GM23248 (cell line): ENCODE measurements around the gene THSD4.

Experiments used
- EZH2 ChIP-seq: fragments of 200-600 bp; sonication (generic); IDR thresholded peaks from 2 replicates; pipeline ENCODE4 v1.6.1; 2018; ENCODE audit warnings: antibody characterized with exemption, mild to moderate bottlenecking; ENCODE audit not compliant: insufficient read depth, poor library complexity, severe bottlenecking
- EZH2phosphoT487 ChIP-seq: fragments of 200-600 bp; sonication (generic); IDR thresholded peaks from 2 replicates; pipeline ENCODE4 v1.6.1; 2018; ENCODE audit warnings: antibody characterized with exemption, moderate library complexity, mild to moderate bottlenecking, low read depth; ENCODE audit not compliant: insufficient read depth

DNA sequence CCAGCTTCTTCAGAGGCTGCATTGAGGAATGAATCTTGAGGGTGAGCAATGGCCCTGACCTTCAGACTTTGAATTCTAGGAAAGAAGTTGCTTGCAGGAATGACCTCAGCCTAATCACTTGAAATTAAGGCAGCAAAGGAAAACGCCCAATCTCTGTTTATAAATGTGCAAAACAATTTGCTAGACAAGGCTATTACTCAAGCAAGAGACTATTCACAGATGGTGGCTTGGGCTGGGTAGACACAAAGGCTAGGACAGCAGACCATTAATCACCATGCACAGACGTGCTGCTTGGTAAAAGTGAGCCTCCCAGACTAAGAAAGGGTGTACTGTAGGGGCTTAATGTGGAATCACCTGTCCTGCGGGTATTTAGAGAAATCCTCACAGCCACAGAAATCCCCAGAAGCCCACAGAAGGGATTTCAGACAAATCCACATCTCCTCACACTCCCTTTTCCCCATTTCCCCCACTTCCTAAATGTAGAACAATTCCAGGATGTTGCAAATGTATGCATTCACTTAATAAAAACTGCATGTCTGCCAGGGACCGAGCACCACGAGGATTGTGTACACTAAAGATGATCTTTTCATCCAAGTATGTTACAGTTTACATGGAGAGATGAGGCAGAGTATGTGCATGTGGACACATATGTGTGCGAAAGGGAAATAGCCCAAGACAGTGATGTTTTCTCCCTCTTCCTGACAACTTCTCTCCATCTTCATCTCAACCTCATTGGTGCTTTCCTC lies 259.5 kb downstream of the THSD4 start:
- TF ChIP-seq EZH2: no peak
- TF ChIP-seq EZH2phosphoT487: no peak
